Small intestine (tissue), 7 donors: ENCODE results near the gene FGGY. TPM values are rescaled to one million over a fixed set of nuclear protein-coding genes. Genes with fewer than 3 reads are reported as not detected.

Source experiments
- DNase-seq, 2 donors: peaks; one replicate each; pipeline versions ENCODE4 v3.0.0 to v3.0.0-alpha.2; 2013
- FAIRE-seq: peaks from 2 replicates; lab custom pipeline; 2012; peaks lifted over from hg19 to GRCh38; lab: Jason Lieb, UNC
- H3K27ac ChIP-seq, 3 donors: one replicate each; pipeline ENCODE4 v1.5.1; 2013; ENCODE audit warnings: low read length in 2 of 3, mild to moderate bottlenecking in 2 of 3, control low read depth in 1 of 3, inconsistent platforms in 1 of 3, low read depth in 1 of 3, moderate library complexity in 1 of 3
- H3K27me3 ChIP-seq, 3 donors: one replicate each; pipeline ENCODE4 v1.6.1; 2013; ENCODE audit warnings: low read length in 3 of 3, inconsistent platforms in 1 of 3; ENCODE audit not compliant: control insufficient read depth in 3 of 3, insufficient read depth in 3 of 3
- H3K36me3 ChIP-seq, 3 donors: one replicate each; pipeline ENCODE4 v1.6.1; 2013; ENCODE audit warnings: low read length in 3 of 3, inconsistent platforms in 1 of 3, low read depth in 1 of 3, mild to moderate bottlenecking in 1 of 3, moderate library complexity in 1 of 3; ENCODE audit not compliant: control insufficient read depth in 3 of 3, insufficient read depth in 2 of 3
- H3K4me1 ChIP-seq, 3 donors: one replicate each; pipeline ENCODE4 v1.6.1; 2013; ENCODE audit warnings: low read length in 2 of 3, inconsistent platforms in 1 of 3, low read depth in 1 of 3, mild to moderate bottlenecking in 1 of 3, moderate library complexity in 1 of 3; ENCODE audit not compliant: control insufficient read depth in 3 of 3, insufficient read depth in 2 of 3
- H3K4me3 ChIP-seq, 3 donors: one replicate each; pipeline ENCODE4 v1.5.1; 2013; ENCODE audit warnings: low read length in 3 of 3, control low read depth in 1 of 3, inconsistent platforms in 1 of 3, low read depth in 1 of 3, mild to moderate bottlenecking in 1 of 3, moderate library complexity in 1 of 3
- H3K9me3 ChIP-seq, 2 donors: one replicate each; pipeline ENCODE4 v1.6.1; 2013; ENCODE audit warnings: low read depth in 1 of 2, low read length in 1 of 2; ENCODE audit not compliant: control insufficient read depth in 2 of 2, insufficient read depth in 1 of 2
- WGBS, 3 donors: extraction: QIAGEN DNeasy Blood & Tissue Kit; methylation state at CpG; one replicate each; pipeline ENCODE4 v1.1.7; 2013; 5-methylcytosine and 5-hydroxymethylcytosine counted together
- polyA plus RNA-seq, 4 donors: library from polyadenylated mRNA; stranded (reverse) in 3 of 4; unstranded in 1 of 4; fragments of 200-250 nt in 3 of 4; fragments of 120-200 nt in 1 of 4; gene quantifications; one replicate each; pipeline versions ENCODE4 v1.2.1 to v1.2.3, GENCODE V29; 2013
- donor health status: healthy with polysubstance abuse.
- donor health status: control.
- donor health status: control.
- donor health status: Bipolar disorder and iron deficiency.
- donor health status: healthy.

The FGGY gene
- polyA plus RNA-seq, 4 donors, result 12.3 to 28.0 (median 15.0) TPM

GRCh38 chr1:59511476-59512465 is 214.9 kb downstream of the FGGY start:
- H3K4me3 ChIP-seq, result no peak overlapping the region
- H3K36me3 ChIP-seq, result peaks cover 0 to 2% (median 0%) of the 10 kb centered on the region in 3 donors
- no peaks in the 10 kb centered on the region for H3K27me3 ChIP-seq
- peak overlapping the region in 1 of 3 donors; percentile 25 for H3K27ac ChIP-seq
- H3K4me1 ChIP-seq, result peaks cover 0 to 25% (median 0%) of the 10 kb centered on the region in 3 donors
- FAIRE-seq, result no peak
- DNase-seq, result peak in 1 of 2 donors; percentile 73
- H3K9me3 ChIP-seq, result peaks cover 0 to 7% of the 10 kb centered on the region in 2 donors
- WGBS, 3 donors, result 79 to 84% (median 83%) methylated on average over 7 of the region's 7 CpGs

DNA sequence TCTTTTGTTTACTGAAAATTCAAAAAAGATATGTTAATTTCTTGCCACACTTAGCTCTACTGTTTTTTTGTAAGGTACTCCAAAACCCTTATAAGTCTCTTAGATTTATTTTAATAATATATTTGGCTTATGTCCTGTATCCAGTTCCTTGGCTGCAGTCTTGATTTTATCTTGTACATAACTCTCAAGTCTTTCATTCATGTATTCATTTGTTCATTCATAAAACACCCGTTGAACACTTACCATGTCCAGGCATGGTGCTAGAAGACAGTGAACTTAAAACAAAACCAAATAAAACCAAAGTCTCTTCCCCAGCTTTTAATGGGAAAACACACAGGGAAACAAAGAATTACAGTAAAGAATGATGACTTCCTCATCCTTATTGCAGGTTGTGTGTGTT is 215.8 kb downstream of the FGGY start:
- Histone ChIP-seq H3K27me3 (no peaks in the 10 kb centered on the region), H3K4me3 (no peak overlapping the region), H3K36me3 (peaks cover 0 to 2% (median 0%) of the 10 kb centered on the region in 3 donors), H3K9me3 (peaks cover 0 to 7% of the 10 kb centered on the region in 2 donors), H3K4me1 (peaks cover 0 to 25% (median 0%) of the 10 kb centered on the region in 3 donors), H3K27ac (no peak overlapping the region)
- no peak for DNase-seq
- WGBS, 3 donors, result 61 to 92% (median 84%) methylated on average over 1 of the region's 1 CpG
- no peak for FAIRE-seq

- H3K9me3 ChIP-seq, result peaks cover 0 to 7% of the 10 kb centered on the region in 2 donors
- H3K36me3 ChIP-seq, result peaks cover 0 to 2% (median 0%) of the 10 kb centered on the region in 3 donors
- 88 to 93% (median 91%) methylated on average over 11 of the region's 11 CpGs for WGBS, 3 donors
- DNase-seq (no peak), FAIRE-seq (no peak)
- peaks cover 0 to 25% (median 0%) of the 10 kb centered on the region in 3 donors for H3K4me1 ChIP-seq
- no peak overlapping the region for H3K27ac ChIP-seq
- H3K27me3 ChIP-seq, result no peaks in the 10 kb centered on the region
- no peak overlapping the region for H3K4me3 ChIP-seq
Observed at GRCh38 chr1:59514061-59514909, 217.4 kb downstream of the FGGY start.

GRCh38 chr1:59516881-59517280 is 220.0 kb downstream of the FGGY start:
- Histone ChIP-seq H3K27me3 (no peaks in the 10 kb centered on the region), H3K36me3 (peaks cover 0 to 2% (median 0%) of the 10 kb centered on the region in 3 donors), H3K4me1 (peaks cover 0 to 27% (median 0%) of the 10 kb centered on the region in 3 donors), H3K4me3 (no peak overlapping the region), H3K9me3 (peaks cover 0 to 7% of the 10 kb centered on the region in 2 donors), H3K27ac (no peak overlapping the region)
- no peak for FAIRE-seq
- no peak for DNase-seq

- WGBS, 3 donors, result 88 to 98% (median 93%) methylated on average over 3 of the region's 3 CpGs
- Histone ChIP-seq H3K4me1 (peaks cover 0 to 28% (median 0%) of the 10 kb centered on the region in 3 donors), H3K9me3 (peaks cover 0 to 3% of the 10 kb centered on the region in 2 donors), H3K4me3 (no peak overlapping the region), H3K27ac (no peak overlapping the region), H3K36me3 (peaks cover 0 to 15% (median 0%) of the 10 kb centered on the region in 3 donors), H3K27me3 (no peaks in the 10 kb centered on the region)
- no peak for DNase-seq
- FAIRE-seq, result no peak
Observed at GRCh38 chr1:59520194-59520593, 223.3 kb downstream of the FGGY start.

DNA sequence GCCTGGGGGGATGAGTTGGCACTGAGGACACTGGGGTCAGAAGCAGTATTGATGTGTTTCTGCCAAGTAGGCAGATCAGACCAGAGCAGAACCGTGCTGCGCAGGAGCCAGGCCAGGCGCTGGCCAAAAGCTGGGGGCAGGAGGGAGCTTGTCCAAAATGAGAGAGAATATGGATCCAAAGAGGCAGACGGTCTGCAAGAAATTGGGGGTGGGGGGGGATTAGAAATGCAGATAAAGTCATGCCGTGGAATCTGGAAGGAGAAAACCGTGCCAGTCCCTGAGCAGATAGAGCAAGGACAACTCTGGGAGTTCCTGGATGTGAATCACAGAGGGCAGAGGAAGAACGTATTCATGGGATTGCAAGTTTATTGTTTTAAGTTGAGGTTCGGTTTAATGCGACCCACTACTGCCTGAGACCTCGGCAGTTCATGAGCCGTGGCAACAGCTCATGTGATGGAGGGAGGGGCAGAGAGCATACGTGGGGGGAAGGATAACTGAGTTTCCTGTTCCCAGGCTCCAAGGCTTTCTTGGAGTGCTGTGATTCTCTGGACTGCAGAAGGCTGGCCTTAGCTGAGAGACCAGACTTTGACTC is 224.0 kb downstream of the FGGY start:
- Histone ChIP-seq H3K4me1 (peaks cover 0 to 28% (median 0%) of the 10 kb centered on the region in 3 donors), H3K36me3 (peaks cover 0 to 16% (median 0%) of the 10 kb centered on the region in 3 donors), H3K9me3 (no peaks in the 10 kb centered on the region), H3K27me3 (no peaks in the 10 kb centered on the region), H3K4me3 (no peak overlapping the region), H3K27ac (peak overlapping the region in 1 of 3 donors; percentile 32)
- DNase-seq, result peak in 1 of 2 donors; percentile 35
- FAIRE-seq, result no peak
- 66 to 90% (median 89%) methylated on average over 12 of the region's 12 CpGs for WGBS, 3 donors

GRCh38 chr1:59521456-59521855 is 224.6 kb downstream of the FGGY start:
- FAIRE-seq (no peak), DNase-seq (no peak)
- Histone ChIP-seq H3K4me3 (no peak overlapping the region), H3K27me3 (no peaks in the 10 kb centered on the region), H3K9me3 (no peaks in the 10 kb centered on the region), H3K4me1 (peaks cover 0 to 28% (median 0%) of the 10 kb centered on the region in 3 donors), H3K36me3 (peaks cover 0 to 16% (median 0%) of the 10 kb centered on the region in 3 donors), H3K27ac (peak overlapping the region in 1 of 3 donors; percentile 32)
- 83 to 94% (median 93%) methylated on average over 2 of the region's 2 CpGs for WGBS, 3 donors
